Ascending aorta (tissue), 2 donors: ENCODE measurements around the gene ABHD2. TPM values are rescaled to one million over a fixed set of nuclear protein-coding genes. Genes with fewer than 3 reads are reported as not detected.
"Not testable (repeated sequence)": the region's sequence is repeated elsewhere in the genome, so short reads cannot be mapped to it uniquely, and the experiment has no call there.

Experiments used
- DNase-seq, 2 donors: peaks; one replicate each; pipeline ENCODE4 v3.0.0-alpha.2; 2019; ENCODE audit warnings: low spot score in 2 of 2
- H3K27ac ChIP-seq, 2 donors: fragments of 200-600 bp; sonication (generic); one replicate each; pipeline ENCODE4 v1.5.1; 2016 to 2017; ENCODE audit warnings: mild to moderate bottlenecking in 1 of 2
- H3K27me3 ChIP-seq: fragments of 200-600 bp; sonication (generic); one replicate; pipeline ENCODE4 v1.5.1; 2017
- H3K36me3 ChIP-seq, 2 donors: fragments of 200-600 bp; sonication (generic); one replicate each; pipeline ENCODE4 v1.5.1; 2016
- H3K4me1 ChIP-seq, 2 donors: fragments of 200-600 bp; sonication (generic); one replicate each; pipeline ENCODE4 v1.5.1; 2016 to 2017; ENCODE audit warnings: mild to moderate bottlenecking in 1 of 2
- H3K4me3 ChIP-seq, 2 donors: fragments of 200-600 bp; sonication (generic); one replicate each; pipeline ENCODE4 v1.5.1; 2016 to 2017; ENCODE audit warnings: mild to moderate bottlenecking in 1 of 2
- H3K9me3 ChIP-seq, 2 donors: fragments of 200-600 bp; sonication (generic); one replicate each; pipeline ENCODE4 v1.5.1; 2016
- CTCF ChIP-seq, 3 experiments: fragments of 200-600 bp in 2 of 3; fragments of 450-650 bp in 1 of 3; sonication (generic) in 2 of 3; IDR thresholded peaks; one replicate each; pipeline ENCODE4 v1.5.1; 2016 to 2019; ENCODE audit warnings: antibody characterized with exemption in 3 of 3, mild to moderate bottlenecking in 1 of 3, moderate library complexity in 1 of 3
- intact Hi-C: fragments of 100-400 bp; cut with DNase I; formaldehyde crosslinking; loops from one replicate; pipeline ENCODE4 v1.15.1; 2023
- total RNA-seq: library from RNA; depleted of rRNA; stranded (reverse); fragments of >200 nt; gene quantifications from one replicate; pipeline ENCODE4 v1.1.0, GENCODE V29; 2016

The ABHD2 gene
- total RNA-seq, 1 donor from 2014 or later = 228 TPM

- Histone ChIP-seq H3K27me3 (no peaks in the 10 kb centered on the region), H3K4me3 (no peak overlapping the region), H3K4me1 (peaks cover 57 to 82% of the 10 kb centered on the region in 2 donors), H3K27ac (peak overlapping the region; percentile 92 to 96), H3K9me3 (no peaks in the 10 kb centered on the region), H3K36me3 (no peaks in the 10 kb centered on the region)
- no peak for DNase-seq
- peak in 2 of 3 experiments; percentile 9 to 10 for TF ChIP-seq CTCF (IDR thresholded peaks at IDR 0.05)
- intact Hi-C loops = loop anchor here (5.0 kb wide), 1 partner anchor 37 kb away; no protein-coding TSS in a partner anchor
Measured at GRCh38 chr15:89139613-89140499, 51.6 kb downstream of the ABHD2 start.

DNA sequence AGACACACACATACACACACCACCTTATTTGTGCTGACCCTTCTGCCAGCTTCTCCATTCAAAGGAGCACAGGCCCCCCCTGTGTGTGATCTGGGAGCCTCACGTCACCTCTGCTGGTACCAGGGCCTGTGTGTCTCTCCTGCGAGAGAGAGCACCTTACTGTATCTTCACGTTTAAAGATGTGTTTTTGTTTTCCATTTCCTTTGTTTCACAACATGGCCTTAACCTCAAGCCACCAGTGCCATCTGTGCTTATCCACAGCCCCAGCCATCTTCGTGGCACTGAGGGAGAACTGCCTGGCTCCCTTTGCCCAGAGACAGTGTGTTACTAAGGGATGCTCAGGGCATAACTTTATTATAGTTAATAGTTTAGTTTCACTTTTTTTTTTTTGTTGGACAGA, 52.3 kb downstream of the ABHD2 start:
- Histone ChIP-seq H3K4me3 (no peak overlapping the region), H3K4me1 (peaks cover 57 to 80% of the 10 kb centered on the region in 2 donors), H3K27ac (peak overlapping the region; percentile 92 to 96), H3K36me3 (peaks cover 0 to 3% of the 10 kb centered on the region in 2 donors), H3K9me3 (no peaks in the 10 kb centered on the region), H3K27me3 (no peaks in the 10 kb centered on the region)
- TF ChIP-seq CTCF (IDR thresholded peaks at IDR 0.05) = no peak
- intact Hi-C loops = no loop called here
- DNase-seq = no peak

GRCh38 chr15:89141159-89141558, 52.9 kb downstream of the ABHD2 start:
- H3K36me3 ChIP-seq, H3K4me3 ChIP-seq, DNase-seq, H3K27me3 ChIP-seq, intact Hi-C loops, H3K9me3 ChIP-seq: not testable (repeated sequence)
- H3K4me1 ChIP-seq = peaks cover 55 to 76% of the 10 kb centered on the region in 2 donors
- peak overlapping the region; percentile 92 to 96 for H3K27ac ChIP-seq

GRCh38 chr15:89141885-89142284, 53.6 kb downstream of the ABHD2 start:
- Histone ChIP-seq H3K27me3 (no peaks in the 10 kb centered on the region), H3K9me3 (no peaks in the 10 kb centered on the region), H3K4me3 (no peak overlapping the region), H3K27ac (peak overlapping the region; percentile 92 to 96), H3K36me3 (peaks cover 0 to 3% of the 10 kb centered on the region in 2 donors), H3K4me1 (peaks cover 47 to 69% of the 10 kb centered on the region in 2 donors)
- intact Hi-C loops = no loop called here
- DNase-seq = no peak
- TF ChIP-seq CTCF (IDR thresholded peaks at IDR 0.05) = no peak

DNA sequence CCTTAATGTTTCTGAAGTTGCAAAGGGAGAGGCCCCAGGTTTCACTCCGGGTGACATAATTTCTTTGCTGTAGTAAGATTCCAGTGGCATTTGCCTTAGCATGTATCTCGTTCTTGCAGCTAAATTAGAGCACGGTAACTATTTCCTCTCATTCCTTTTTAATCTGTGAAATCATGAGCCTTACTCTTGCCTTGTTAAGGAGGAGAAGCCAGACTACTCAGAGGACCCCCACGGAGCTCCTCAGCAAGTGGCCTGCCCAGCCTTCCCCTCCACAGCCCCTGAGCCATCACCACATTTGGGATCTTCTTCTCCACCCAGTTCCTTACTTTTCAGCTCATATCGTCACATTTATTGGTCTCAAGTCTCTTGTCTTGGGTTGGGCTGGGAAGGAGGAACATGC, 54.2 kb downstream of the ABHD2 start:
- TF ChIP-seq CTCF (IDR thresholded peaks at IDR 0.05) = no peak
- H3K27ac ChIP-seq = peak overlapping the region; percentile 92 to 96
- no peak overlapping the region for H3K4me3 ChIP-seq
- intact Hi-C loops = no loop called here
- no peak for DNase-seq
- no peaks in the 10 kb centered on the region for H3K9me3 ChIP-seq
- peaks cover 42 to 64% of the 10 kb centered on the region in 2 donors for H3K4me1 ChIP-seq
- peaks cover 0 to 3% of the 10 kb centered on the region in 2 donors for H3K36me3 ChIP-seq
- H3K27me3 ChIP-seq = no peaks in the 10 kb centered on the region

GRCh38 chr15:89143503-89144162, 55.4 kb downstream of the ABHD2 start:
- Histone ChIP-seq H3K4me1 (peaks cover 30 to 52% of the 10 kb centered on the region in 2 donors), H3K27ac (peak overlapping the region; percentile 54 to 56)

More at GRCh38 chr15:89143503-89144162, 55.4 kb downstream of the ABHD2 start:
- peak in 1 of 2 donors; percentile 62 for DNase-seq
- no peak for TF ChIP-seq CTCF (IDR thresholded peaks at IDR 0.05)
- Histone ChIP-seq H3K9me3 (no peaks in the 10 kb centered on the region), H3K27me3 (no peaks in the 10 kb centered on the region), H3K36me3 (peaks cover 0 to 3% of the 10 kb centered on the region in 2 donors), H3K4me3 (no peak overlapping the region)
- intact Hi-C loops = no loop called here
